ENCODE results near the gene BAG3.

DNA sequence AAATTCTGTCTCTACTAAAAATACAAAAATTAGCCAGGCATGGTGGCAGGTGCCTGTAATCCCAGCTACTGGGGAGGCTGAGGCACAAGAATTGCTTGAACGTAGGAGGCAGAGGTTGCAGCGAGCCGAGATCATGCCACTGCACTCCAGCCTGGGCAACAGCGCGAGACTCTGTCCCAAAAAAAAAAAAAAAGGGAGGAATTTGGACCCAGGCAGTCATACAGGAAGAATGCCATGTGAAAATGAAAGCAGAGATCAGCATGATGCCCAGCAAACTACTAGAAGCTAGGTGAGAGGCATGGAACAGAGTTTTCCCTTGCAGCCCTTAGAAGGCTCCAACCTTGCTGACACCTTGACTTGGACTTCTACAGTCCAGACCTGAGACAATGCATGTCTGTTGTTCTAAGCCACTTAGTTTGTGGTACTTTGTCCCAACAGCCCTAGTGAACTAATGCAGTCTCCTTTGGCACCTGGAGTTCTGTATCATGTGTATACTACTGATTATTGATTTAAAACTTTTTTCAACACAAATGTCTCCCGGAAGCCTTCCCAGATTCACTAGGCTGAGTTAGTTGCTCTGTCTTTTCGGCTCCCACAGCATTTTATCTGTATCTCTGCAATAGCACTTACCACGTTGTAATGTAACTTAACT, 10.2 kb upstream of the BAG3 start:
- TF ChIP-seq, protein P1, sequence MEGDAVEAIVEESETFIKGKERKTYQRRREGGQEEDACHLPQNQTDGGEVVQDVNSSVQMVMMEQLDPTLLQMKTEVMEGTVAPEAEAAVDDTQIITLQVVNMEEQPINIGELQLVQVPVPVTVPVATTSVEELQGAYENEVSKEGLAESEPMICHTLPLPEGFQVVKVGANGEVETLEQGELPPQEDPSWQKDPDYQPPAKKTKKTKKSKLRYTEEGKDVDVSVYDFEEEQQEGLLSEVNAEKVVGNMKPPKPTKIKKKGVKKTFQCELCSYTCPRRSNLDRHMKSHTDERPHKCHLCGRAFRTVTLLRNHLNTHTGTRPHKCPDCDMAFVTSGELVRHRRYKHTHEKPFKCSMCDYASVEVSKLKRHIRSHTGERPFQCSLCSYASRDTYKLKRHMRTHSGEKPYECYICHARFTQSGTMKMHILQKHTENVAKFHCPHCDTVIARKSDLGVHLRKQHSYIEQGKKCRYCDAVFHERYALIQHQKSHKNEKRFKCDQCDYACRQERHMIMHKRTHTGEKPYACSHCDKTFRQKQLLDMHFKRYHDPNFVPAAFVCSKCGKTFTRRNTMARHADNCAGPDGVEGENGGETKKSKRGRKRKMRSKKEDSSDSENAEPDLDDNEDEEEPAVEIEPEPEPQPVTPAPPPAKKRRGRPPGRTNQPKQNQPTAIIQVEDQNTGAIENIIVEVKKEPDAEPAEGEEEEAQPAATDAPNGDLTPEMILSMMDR (IDR thresholded peaks at IDR 0.05; ENCODE audit: low read depth, low read length, poor library complexity, severe bottlenecking): no peak
- TF ChIP-seq EZH2phosphoT487 (IDR thresholded peaks at IDR 0.05; ENCODE audit: borderline replicate concordance, low read length): no peak

All from DOHH2 (cell line).